ENCODE results near the gene CYP4F2.
A peak's percentile ranks its signal among the peaks of the same experiment; 100 is the strongest.
"Not testable (repeated sequence)": the region's sequence is repeated elsewhere in the genome, so short reads cannot be mapped to it uniquely, and the experiment has no call there.

The CYP4F2 gene

DNA sequence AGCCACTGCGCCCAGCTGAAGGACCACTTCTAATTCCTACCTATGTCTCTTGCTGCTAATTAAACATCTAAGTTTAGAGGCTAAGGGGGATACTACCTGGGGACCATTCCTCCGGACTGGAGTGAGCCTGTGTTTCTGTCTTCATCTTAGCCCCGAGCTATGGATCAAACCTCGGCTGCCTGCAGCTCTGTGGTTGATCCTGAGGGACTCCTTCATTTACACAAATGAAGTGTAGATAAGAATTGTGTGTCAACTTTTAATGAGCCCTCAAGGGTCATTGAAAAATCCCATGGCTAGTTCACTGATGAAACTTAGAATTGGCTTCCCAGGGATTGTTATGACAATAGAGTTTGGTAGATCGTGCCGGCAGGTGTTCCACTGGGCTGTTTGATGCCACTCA, 51.0 kb downstream of the CYP4F2 start:
- no peak for DNase-seq (ENCODE audit: low spot score)

DNA sequence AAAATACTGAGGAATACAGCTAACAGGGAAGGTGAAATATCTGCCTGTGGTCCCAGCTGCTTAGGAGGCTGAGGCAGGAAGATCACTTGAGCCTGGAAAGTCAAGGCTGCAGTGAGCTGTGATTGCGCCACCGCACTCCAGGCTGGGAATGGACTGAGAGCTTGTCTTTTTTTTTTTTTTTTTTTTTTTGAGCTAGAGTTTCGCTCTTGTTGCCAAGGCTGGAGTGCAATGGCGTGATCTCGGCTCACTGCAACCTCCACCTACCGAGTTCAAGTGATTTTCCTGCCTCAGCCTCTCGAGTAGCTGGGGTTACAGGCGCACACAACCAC, 54.0 kb downstream of the CYP4F2 start:
- DNase-seq (ENCODE audit: low spot score): not testable (repeated sequence)

DNA sequence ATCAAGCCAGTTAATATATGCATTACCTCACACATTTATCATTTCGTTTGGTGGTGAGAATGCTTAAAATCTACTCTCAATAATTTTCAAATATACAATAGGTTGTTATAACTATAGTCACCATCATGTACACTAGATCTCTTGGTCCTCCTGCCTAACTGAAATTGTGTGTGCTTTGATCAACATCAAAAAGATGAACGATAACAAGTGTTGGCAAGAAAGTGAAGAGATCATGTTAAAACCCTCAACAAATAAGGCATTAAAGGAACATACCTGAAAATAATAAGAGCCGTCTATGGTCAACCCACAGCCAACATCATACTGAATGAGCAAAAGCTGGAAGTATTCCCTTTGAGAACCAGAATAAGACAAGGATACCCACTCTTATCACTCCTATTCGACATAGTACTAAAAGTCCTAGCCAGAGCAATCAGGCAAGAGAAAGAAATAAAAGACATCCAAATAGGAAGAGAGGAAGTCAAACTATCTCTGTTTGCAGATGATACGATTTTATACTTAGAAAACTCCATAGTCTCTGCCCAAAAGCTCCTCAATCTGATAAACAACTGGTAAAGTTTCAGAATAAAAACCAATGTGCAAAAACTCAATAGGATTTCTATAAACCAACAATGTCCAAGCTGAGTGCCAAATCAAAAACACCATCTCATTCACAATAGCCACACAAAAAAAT, 54.5 kb downstream of the CYP4F2 start:
- no peak for DNase-seq (ENCODE audit: low spot score)

DNA sequence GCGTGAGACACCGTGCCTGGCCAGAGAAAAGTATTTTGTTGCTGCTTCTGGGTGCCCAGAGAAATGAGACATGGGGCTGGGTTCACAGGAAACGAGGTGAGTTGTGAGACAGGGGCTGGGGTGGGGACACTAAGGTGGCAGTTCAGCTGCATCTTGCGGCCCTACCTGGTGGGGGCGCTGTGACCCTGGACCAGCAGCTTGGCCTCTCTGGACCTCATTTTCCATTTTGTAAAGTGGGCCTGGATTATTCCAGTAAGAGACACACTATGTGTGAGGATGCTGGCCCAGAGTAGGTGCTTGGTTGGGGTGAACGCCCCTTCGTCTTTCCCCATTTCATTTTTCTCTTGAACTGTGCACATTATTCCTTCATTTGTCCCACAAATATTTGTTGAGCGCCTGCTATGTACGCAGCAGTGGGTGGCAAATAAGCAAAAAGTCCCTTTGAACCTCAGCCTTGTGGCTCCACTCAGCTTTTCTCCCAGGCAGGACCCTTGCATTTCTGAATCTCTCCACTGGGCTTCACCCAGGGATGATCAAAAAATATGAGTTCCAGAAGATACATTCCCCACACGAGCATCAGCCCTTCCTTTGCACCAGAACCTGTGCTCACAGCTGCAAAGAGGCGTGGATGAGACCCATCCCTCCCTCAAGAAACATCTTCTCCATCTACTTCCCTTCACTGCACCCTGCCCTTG, 55.9 kb downstream of the CYP4F2 start:
- DNase-seq (ENCODE audit: low spot score): no peak

DNA sequence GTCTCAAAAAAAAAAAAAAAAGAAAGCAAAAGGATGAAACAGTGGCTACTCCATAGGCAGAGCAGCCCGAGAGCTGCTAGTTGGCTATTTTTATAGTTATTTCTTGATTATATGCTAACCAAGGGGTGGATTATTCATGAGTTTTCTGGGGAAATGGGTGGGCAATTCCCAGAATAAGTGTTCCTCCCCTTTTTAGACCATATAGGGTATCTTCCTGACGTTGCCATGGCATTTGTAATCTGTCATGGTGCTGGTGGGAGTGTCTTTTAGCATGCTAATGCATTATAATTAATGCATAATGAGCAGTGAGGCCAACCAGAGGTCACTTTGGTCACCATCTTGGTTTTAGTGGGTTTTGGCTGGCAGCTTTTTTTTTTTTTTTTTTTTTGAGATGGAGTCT, 57.0 kb downstream of the CYP4F2 start:
- DNase-seq (ENCODE audit: low spot score): no peak

DNA sequence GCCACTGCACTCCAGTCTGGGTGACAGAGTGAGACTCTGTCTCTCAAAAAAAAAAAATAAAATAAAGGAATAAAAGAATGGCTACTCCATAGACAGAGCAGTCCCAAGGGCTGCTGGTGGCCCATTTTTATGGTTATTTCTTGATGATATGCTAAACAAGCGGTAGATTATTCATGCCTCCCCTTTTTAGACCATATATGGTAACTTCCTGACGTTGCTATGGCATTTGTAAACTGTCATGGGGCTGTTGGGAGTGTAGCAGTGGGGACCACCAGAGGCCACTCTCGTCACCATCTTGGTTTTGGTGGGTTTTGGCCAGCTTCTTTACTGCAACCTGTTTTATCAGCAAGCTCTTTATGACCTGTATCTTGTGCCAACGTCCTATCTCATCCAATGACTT, 58.0 kb downstream of the CYP4F2 start:
- not testable (repeated sequence) for DNase-seq (ENCODE audit: low spot score)

DNA sequence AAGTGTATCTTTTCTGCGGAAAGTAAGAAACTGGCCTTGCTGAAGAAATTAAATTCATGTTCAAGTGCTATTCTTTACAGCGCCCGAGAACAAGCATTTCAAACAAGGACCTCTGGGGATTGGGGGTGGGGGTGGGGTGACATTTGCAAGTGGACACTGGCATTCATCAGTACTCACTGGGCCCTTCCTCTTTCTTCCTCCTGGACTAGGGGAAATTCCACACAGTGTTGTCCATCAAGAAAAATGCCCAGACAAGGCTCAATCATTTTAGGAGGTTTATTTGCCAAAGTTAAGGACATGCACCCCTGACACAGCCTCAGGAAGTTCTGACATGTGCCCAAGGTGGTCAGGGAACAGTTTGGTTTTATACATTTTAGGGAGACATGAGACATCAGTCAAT, 59.5 kb downstream of the CYP4F2 start:
- DNase-seq (ENCODE audit: low spot score): no peak

DNA sequence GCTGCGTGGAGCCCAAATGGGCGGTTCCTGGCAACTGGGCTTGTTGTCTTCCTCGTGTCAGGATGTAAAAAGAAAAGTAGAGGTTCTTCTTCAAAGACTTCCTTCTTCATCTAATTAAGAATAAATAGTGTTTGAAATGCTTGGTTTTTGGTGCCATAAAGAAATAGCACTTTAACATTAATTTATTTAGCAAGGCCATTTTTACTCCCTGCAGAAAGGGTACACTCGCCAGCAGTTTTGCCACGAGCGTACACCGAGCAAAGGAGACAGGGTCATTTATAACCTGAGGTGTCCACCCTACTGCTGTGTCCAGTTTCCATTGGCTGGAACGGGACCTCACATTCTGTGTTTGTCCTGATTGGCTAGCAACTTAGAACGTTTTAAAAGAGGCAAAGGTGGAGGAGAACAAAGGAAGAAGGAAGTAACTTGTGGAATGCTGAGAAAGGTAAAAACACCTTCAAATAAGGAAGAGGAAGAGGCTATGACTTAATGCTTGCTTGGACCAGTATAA, 60.6 kb downstream of the CYP4F2 start:
- no peak for DNase-seq (ENCODE audit: low spot score)

DNA sequence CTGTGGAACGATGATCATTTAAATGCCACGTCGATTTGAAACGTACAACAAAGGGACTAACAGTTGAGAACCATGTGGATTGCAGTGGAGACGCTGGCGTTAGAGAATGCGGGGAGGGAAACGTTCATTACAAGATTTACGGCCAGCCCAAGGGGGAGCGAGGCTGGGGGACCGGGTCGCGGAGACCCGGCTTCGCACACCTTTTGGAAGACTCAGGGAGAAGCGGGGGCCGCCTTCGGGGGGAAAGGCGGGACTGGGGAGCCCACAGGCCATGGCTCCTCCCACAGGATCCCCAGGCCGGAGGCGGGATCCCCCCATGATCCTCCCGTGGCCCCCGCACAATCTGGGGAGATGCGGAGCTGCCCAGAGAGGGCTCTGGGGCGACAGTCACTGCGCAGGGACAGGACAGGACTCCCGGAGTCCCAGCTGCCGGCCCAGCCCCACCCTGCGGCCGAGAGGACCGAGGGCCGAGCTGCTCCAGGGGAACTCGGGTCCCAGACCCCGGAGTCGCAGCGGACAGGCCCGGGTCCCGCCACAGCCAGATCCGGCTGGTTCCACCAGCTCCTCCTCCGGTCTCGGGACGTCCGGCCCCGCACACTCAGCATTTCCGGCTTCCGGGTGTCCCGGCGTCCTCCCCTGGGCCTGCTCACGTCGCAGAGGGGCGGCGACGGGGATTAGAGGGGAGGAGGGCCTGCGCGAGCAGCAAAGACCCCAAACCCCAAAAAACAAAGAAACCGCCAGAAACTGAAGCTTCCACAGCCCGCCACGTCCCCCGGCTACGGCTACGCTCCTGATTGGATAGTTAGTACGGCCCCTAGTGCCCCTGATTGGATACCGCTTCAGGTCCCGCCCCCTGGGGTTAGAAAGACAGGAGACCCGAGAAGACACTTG, 61.3 kb downstream of the CYP4F2 start:
- DNase-seq (ENCODE audit: low spot score): peak; percentile 98

DNA sequence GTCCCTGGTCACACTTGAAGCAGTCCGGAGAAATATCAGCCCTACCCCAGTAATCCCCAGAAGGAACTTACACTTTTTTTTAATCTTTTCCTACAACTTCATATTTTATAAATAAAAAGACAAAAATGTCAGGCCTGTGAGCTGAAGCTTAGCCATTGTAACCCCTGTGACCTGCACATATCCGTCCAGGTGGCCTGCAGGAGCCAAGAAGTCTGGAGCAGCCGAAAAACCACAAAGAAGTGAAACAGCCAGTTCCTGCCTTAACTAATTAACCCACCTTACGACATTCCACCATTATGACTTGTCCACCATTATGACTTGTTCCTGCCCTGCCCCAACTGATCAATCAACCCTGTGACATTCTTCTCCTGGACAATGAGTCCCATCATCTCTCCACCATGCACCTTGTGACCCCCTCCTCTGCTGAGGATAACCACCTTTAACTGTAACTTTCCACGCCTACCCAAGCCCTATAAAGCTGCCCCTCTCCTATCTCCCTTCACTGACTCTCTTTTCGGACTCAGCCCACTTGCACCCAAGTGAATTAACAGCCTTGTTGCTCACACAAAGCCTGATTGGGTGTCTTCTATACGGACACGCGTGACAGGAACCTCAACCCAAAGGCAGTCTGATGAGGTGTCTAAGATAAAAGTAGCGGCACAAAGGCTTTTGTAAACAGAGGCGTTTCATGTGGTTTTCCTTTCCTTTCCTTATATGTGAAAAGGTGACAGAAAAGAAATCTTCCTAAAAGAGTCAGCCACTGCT, 62.1 kb downstream of the CYP4F2 start:
- peak; percentile 86 for DNase-seq (ENCODE audit: low spot score)

DNA sequence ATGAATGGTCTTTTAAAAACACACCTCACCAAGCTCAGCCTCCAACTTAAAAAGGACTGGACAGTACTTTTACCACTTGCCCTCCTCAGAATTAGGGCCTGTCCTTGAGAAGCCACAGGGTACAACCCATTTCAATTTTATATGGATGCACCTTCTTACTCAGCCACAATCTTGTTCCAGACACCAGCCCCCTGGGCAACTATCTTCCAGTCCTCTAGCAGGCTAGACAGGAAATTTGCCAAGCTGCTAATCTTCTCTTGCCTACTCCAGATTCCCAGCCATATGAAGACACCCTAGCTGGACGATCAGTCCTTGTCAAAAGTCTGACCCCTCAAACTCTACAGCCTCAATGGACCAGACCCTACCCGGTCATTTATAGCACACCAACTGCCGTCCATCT, 63.6 kb downstream of the CYP4F2 start:
- not testable (repeated sequence) for DNase-seq (ENCODE audit: low spot score)

DNA sequence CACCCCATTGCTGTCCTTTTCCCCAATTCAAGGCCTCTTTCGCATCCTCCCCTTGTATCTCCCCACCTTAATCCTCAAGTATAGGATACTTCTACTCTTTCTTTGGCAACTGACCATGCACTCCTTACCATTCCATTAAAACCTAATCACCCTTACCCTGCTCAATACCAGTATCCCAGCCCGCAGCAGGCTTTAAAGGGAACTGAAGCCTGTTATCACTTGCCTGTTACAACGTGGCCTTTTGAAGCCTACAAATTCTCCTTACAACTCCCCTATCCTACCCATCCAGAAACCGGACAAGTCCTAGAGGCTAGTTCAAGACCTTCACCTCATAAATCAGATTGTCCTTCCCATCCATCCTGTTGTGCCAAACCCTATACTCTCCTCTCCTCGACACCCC, 66.2 kb downstream of the CYP4F2 start:
- DNase-seq (ENCODE audit: low spot score): no peak

DNA sequence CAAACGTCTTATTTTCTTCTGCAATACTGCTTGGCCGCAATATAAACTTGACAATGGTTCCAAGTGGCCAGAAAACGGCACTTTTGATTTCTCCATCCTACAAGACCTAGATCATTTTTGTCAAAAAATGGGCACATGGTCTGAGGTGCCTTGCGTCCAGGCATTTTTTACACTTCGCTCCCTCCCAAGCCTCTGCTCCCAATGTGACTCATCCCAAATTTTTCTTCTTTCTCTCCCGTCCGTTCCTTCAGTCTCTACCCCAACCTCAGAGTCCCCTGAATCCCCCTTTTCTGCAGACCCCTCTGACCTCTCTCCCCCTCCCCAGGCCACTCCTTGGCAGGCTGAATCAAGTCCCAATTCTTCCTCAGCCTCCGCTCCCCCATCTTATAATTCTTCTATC, 68.1 kb downstream of the CYP4F2 start:
- no peak for DNase-seq (ENCODE audit: low spot score)

DNA sequence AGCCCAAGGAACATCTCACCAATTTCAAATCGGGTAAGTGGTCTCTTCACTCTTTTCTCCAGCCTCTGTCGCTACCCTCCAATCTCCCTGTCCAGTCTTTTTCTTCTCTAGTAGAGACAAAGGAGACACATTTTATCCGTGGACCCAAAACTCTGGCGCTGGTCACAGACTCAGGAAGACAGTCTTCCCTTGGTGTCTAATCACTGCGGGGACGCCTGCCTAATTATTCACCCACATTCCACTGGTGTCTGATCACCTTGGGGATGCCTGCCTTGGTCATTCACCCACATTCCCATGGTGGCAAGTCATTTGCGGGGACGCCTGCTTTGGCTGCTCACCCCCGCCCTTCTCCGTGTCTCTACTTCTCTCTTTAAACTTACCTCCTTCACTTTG, 68.6 kb downstream of the CYP4F2 start:
- DNase-seq (ENCODE audit: low spot score): no peak

DNA sequence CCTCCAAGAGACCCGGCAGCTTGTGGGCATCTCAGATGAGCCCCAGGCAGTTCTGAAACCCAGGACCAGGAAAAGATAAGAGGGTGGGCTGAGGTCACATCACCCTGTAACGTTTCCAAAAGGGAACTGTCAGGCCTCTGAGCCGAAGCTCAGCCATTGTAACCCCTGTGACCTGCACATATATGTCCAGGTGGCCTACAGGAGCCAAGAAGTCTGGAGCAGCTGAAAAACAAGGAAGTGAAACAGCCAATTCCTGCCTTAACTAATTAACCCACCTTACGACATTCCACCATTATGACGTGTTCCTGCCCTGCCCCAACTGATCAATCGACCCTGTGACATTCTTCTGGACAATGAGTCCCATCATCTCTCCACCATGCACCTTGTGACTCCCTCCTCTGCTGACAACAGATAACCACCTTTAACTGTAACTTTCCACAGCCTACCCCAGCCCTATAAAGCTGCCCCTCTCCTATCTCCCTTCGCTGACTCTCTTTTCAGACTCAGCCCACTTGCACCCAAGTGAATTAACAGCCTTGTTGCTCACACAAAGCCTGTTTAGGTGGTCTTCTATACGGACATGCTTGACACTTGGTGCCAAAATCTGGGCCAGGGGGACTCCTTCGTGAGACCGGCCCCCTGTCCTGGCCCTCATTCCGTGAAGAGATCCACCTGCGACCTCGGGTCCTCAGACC, 69.1 kb downstream of the CYP4F2 start:
- peak; percentile 94 for DNase-seq (ENCODE audit: low spot score)

DNA sequence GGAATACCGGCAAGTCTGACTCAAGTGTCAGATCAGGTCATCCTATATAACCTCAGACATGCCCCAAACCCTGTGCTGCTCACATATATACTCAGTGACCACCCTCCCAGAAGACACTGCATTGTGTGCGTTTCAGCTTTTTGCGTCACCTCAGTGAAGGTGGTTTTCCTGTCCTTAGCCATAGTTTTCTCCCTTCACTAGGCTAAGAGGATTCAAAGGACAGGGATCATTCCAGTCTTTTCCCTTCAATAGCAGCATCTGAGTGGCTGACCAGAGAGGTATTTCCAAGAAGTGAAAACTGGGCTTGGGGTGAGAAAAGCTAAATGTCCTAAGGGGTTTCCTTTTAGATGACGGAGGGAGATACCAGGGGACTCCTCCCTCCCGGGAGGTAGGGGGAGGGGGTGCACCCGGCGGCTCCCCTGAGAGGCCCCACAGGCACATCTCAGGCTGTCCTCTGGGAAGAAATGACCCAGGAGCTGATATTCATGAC, 69.7 kb downstream of the CYP4F2 start:
- peak; percentile 80 for DNase-seq (ENCODE audit: low spot score)

All from cerebellar cortex (tissue), 1 donor.